Measurements from ENCODE around the gene GPSM1.
"Not testable (repeated sequence)": the region's sequence is repeated elsewhere in the genome, so short reads cannot be mapped to it uniquely, and the experiment has no call there.

The GPSM1 gene

DNA sequence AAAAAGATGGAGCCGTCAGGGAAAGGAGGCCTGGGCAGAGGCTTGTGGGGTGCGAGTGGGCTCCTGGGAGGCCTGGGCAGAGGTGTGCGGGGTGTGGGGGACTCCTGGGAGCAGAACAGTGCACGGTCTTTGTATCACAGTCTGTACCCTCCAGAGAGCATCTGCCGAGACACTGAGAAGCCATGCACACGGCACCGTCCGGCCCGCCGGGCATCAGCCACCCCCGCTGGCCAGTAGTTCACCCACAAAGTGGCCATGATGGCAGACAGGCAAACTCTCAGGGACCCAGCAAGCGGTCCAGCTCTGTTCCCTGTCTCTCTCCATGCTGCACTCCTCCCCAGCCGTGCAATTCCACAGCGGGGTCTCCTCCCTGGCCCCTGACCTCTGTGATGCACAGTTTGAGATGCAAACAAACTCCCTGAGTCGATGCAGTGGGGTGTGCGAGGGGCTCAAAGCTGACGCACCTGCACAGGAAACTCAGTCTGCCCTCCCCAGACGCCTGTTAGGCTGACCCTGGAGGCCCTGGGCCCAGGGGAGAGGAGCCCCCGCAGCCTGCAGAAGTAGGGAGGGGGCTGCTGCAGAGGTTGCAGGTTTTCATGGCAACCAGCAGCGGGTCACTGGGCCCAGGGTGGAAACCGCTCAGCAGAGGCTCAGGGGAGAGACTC is 9.1 kb upstream of the GPSM1 start:
- no peak for DNase-seq (ENCODE audit: low read depth)

DNA sequence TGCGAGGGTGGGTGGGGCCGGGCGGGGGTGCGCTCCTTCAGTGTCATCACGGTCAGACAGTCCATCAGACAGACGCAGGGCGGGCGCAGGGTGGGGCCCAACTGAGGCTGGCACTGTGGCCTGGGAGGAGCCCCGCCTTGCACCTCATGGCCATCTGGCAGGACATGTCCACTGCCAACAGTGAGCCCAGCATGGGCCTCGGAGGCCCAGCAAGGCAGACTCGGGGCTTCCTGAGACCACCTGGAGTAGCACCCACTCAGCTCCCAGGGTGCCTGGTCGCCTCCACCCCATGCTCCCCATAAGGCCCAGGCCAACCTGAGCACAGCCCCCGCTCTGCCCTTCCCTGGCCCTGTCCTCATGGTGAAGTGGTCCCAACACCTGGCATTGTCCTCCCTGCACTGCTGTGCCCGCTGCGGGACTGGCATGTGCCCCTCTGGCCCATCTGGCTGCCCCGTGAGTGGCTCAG is 8.5 kb upstream of the GPSM1 start:
- DNase-seq (ENCODE audit: low read depth) = no peak

DNA sequence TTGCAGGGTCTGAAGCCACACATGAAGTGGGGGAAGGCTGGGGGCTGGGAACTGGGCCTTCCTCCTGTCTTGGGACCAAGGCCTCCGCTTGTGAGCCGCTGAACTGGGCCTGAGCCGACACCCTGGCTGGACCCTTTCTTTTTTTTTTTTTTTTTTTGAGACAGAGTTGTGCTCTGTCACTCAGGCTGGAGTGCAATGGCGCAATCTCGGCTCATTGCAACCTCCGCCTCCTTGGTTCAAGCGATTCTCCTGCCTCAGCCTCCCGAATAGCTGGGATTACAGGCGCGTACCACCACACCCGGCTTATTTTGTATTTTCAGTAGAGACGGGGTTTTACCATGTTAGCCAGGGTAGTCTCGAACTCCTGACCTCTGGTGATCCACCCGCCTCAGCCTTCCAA is 8.1 kb upstream of the GPSM1 start:
- not testable (repeated sequence) for DNase-seq (ENCODE audit: low read depth)

DNA sequence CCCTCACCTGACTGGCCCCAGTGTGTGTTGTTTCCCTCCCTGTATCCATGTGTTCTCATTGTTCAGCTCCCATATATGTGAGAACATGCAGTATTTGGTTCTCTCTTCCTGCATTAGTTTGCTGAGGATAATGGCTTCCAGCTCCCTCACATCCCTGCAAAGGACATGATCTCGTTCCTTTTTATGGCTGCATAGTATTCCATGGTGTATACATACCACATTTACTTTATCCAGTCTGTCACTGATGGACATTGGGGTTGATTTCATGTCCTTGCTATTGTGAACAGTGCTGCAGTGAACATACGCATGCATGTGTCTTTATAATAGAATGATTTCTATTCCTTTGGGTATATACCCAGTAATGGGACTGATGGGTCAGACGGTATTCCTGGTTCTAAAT is 7.4 kb upstream of the GPSM1 start:
- not testable (repeated sequence) for DNase-seq (ENCODE audit: low read depth)

DNA sequence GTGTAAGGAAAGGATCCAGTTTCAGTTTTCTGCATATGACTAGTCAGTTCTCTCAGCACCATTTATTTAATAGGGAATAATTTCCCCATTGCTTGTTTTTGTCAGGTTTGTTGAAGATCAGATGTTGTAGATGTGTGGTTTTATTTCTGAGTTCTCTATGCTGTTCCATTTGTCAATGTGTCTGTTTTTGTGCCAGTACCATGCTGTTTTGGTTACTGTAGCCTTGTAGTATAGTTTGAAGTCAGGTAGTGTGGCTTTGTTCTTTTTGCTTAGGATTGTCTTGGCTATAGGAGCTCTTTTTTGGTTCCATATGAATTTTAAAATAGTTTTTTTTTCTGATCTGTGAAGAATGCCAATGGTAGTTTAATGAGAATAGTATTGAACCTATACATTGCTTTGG is 6.4 kb upstream of the GPSM1 start:
- not testable (repeated sequence) for DNase-seq (ENCODE audit: low read depth)

DNA sequence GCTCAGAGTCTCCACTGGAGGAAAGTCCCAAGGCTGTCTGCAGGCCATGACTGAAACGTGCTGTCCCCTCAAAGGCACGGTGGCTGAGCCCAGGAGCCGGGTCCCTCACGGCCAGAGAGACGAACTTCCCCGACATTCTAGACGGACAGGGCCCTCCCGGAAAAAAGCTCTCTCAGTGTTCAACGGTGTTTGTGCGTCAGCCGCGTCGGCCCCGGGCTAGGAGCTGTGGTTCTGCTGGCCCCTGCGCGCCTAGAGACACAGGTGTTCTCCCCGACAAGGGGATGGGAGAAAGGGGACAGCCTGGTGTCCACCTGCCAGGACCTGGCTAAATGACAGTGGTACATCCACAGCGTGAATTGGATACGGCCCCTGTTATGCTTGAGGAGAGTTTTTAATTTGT is 5.8 kb upstream of the GPSM1 start:
- DNase-seq (ENCODE audit: low read depth) = no peak

DNA sequence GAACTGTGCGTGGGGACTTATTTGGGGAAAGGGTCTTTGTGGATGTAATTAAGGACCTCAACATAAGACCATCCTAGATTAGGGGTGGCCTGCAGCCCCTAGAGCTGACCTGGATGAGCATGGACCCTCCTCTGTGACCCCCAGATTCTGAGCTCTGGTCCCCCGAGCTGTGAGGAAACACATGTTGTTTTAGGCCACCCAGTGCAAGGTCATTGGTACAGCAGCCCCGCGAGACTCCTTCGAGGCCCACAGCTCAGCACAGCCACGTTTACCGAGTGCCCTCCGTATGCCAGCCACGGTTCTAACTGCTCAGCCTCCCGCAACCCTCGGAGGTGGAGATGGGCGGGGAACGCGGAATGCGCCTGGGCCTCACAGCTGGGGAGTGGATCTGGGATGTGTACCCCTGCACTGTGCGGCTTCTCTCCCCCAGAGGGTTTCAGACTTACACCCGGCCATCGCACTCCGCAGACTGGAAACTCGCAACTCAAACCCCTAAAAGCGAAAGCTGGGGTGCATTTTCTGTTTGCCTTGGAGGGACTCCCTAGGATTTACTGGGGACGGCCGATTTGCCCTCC is 4.5 kb upstream of the GPSM1 start:
- no peak for DNase-seq (ENCODE audit: low read depth)

DNA sequence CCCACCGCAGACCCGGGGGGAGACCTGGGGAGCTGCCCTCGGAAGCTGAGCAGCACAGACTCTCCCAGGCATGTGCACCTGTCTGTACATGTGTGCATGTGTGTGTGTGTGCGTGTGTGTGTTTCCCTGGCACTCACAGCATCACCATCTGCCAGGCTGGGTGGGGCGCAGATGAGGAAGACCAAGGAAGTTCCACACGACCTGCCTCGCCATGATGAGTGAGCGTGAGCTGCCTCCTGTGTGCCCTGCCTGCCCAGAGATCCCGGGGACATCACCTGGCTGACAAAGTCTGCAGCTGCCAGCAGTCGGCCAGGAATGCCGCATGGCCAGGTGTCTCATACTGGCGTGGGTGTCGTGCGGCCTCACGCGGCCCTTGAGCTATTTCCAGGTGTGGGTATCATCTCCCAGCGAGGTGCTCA is 4.0 kb upstream of the GPSM1 start:
- DNase-seq (ENCODE audit: low read depth) = no peak

DNA sequence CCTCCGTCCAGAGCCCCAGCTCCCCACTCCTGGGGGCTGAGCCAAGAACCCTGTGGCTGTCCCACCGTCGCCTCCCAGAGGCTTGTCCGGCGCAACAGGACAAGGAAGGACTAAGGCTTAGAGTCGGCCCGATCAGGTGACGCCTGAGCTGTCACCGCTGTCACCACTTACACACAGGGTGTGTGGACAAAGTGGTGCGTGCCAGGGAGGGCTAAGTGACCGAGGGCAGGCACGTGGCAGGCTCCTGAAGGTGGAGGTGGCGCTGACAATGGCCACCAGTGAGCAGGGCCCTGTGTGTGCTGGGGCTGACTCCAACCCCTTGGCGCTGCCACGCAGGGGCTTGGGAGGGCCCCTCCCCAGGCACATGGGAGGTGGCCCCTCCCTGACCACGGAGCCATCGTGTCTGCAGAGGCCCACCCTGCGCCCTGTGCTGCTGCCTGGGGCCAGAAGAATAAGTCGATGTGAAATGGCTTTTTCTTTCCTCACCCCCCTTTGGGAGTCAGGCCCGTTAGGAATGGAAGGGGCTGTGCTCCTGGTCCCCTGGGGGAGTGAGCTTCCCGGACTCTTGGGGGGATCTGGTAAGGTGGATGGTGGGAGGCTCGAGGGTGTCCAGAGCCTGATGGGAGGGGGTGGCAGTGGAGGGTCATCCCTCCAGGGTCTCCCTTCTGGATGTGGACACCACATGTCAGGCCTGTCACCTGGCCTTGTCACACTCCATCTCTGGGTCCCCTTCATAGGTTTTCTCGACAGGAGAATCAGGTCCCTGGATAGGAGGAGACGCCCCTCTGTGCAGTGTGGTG is 2.6 kb upstream of the GPSM1 start:
- DNase-seq (ENCODE audit: low read depth) = no peak

DNA sequence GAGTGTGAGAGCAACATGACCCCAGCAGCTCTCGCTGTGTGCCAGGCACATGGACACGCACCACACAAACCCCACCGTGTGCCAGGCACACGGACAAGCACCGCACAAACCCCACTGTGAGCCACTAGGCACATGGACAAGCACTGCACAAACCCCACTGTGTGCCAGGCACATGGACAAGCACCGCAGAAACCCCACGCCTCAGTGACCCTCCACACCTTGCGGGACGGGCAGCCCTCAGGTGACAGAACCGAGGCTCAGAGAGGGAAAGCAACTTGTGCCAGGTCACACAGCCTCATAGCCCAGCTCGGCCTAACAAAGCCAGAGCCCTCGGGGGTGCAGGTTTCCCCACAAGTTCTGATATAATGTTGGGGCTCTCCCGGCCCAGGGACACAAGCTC is 2.0 kb upstream of the GPSM1 start:
- DNase-seq (ENCODE audit: low read depth) = no peak

DNA sequence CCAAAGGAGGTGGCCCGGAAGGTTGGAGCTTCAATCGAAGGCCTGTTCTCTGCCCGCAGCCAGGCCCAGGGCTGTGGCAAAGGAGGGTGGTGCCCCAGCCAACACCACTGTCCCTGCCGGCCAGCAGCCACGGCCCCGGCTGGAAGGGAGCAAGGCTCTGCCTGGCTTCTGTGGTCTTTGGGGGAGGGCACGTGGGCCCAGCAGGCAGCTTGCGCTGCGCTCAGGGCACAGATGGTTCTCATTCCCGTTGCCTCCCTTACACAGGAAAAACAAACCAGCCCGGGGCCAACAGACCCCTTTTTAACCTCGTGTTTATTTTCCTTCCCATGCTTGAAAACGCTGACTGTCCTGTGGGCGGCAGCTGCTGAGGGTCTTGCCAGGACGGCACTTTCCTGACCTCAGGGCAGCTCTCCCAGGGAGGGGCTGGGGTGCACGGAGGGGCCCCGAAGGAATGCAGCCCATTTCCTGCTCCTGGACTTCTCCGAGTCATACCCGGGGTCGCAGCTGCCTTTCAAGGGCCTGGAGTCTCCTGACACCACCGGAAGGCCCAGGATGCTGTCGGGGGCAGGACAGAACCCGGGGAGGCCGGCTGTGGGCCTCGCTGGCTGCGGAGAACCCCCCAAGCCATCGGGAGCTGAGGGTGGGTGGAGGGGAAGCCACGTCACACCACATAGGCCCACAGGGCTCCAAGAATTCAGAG is 1.1 kb upstream of the GPSM1 start:
- DNase-seq (ENCODE audit: low read depth) = no peak

DNA sequence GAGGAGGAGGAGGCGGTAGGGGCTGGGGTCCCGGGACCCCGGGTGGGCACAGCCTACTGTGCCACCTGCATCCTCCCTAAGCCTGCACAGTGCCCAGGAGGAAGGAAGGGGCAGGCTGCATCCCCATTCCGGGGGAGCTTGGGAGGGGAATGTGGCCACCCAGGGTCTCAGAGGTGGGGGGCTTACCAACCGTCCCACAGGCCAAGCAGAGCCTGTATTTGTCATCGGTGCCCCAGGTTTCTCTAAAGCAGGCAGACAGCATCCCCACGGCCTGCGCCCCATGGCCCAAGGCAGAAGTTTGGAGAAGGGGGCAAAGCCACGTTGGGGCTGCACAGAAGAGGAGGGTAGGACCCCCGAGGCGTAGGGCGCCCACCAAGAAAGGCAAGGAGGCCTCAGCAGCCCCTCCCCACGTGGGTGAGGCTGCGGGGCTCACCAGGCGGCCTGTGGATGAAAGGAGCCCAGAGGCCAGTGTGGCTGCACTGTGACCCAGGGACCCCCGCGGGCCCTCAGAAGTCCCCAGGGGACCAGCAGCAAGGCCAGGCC is 507 bp upstream of the GPSM1 start:
- DNase-seq (ENCODE audit: low read depth) = no peak

DNA sequence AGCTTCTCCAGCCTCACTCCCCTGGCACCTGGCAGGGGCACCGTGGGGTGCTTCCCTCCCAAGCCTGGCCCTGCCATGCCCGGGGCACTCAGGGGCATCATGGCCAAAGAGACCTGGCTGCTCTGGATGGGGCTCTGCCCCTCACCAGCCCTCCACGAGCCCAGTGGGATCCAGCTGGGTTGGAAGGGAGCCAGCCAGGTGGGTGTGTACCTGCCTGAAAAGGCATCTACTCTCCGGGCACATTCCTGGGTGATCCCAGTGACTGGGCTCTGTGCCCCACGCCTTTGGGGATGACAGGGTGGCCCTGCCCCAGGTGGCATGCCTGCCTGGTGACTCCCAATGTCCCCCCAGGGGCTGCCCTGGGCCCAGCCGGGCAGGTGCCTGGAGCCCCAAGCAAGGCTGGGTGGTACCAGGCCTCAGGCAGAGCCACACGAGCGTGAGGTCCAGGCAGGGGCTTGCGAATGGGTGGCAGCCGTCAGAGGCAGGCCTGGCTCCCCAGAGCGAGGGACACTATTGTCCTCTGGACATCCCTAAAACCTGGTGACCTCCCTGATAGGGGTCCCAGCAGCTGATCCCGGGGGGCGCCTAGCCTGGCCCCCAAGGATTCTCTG is 777 bp downstream of the GPSM1 start:
- no peak for DNase-seq (ENCODE audit: low read depth)

DNA sequence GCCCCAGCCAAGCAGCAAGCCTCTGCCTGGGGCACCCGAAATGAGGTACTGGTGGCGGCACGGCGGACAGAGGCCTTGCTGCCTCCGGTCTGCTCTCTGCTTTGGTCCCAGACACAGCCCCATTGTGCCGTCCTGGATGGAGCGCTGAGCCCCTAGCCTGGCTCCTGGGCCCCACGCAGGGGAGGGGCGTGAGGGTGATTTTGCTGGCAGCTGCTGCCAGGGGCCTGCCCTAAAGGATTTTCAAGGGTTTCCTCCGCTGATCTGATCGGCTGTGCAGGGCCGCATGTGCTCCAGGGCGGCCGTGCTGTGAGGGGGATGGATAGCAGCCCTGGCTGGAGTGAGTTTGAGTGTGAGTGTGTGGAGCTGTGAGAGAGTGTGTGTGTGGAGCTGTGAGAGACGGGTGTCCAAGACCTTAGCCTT is 1.3 kb downstream of the GPSM1 start:
- no peak for DNase-seq (ENCODE audit: low read depth)

DNA sequence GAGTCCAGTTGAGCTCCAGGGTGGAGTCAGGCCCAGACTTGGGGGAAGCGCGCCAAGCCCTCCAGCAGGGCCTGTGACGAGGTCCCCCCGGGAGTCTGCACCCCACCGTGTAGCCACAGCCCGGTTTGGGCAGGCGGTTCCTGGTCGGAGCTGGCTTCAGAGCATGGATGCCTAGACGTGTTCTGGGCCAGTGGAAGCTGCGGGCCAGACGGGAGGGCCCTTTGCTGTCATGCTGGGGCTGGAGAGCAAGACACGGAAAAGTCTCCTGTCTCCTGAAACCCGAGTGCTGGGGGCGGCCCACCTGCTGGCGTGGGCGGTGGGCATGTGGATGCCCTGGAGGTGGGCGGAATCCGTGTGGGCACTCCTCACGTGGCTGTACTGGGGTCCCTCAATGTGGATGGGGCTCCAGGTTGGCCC is 1.9 kb downstream of the GPSM1 start:
- no peak for DNase-seq (ENCODE audit: low read depth)

DNA sequence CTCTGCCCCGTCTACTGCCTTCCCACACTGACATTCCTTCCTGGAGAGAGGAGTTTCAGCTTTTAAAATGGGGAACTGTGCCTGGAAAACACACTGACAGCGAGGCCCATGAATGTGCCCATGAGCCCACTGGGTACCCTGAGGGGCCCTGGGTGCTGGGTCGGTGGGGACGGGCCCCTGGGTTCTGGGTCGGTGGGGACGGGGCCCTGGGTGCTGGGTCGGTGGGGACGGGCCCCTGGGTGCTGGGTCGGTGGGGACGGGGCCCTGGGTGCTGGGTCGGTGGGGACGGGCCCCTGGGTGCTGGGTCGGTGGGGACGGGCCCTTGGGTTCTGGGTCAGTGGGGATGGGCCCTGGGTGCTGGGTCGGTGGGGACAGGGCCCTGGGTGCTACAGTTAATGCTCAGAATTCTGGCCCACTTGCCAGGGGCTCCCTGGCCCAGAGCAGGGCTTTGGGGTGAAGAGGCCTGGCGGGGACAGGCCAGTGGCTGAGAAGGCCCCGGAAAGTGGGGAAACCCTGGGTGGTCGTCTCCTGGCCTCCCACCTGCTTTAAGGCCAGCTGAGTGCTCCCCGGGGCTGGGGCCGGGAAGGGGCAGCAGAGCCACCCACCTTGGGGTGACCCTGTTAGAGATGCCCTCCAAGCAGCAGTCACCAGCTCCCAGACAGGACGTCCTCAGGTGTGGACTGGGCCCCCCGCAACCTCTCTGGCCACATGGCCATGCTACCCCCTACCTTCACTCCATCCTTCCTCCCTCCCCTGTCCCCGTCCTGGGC is 2.5 kb downstream of the GPSM1 start:
- no peak for DNase-seq (ENCODE audit: low read depth)

DNA sequence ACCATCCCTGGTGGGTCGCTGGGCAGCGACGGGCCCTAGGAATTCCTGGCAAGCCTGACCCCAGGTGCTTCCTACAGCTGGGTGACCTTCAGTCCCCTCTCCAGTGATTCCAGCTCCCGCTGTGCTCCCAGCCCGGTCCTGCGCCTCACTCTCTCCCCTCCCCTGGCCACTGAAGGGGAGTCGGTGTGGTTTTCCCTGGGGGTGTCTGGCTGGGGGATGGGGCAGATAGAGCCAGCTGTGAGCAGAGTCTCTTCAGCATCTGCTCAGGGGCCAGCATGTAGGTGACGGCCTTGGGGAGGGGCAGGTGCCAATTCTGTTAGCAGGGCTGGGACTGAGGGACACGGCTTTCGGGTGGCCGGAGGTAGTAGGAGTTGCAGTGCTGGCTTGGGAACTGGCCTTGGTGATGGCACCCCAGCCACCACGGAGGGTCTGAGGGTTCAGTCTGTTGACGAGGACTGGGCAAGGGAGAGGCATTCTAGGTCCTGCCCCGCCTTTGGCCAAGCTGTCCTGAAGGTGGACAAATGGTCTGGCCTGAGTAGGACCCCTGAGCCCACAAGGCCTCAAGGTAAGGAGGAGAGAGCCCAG is 3.2 kb downstream of the GPSM1 start:
- DNase-seq (ENCODE audit: low read depth) = no peak

DNA sequence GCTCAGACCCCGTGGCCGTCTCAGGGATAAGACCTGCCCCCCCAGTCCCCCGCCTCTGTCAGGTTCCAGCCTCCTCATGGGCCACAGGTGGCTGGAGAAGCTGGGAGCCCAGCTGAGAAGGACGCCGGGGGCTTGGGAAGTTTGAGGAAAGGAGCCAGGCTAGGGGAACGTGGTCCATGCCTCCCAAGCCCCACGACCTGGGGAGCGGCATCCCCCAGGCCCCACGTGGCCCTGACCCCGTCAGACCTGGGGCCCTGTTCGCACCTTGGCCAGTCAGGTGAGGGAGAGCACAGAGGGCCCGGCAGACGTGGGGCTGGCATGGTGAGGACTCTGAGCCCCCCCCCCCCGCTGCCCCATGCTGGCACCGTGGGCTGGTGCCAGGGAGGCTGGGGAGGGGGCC is 3.7 kb downstream of the GPSM1 start:
- no peak for DNase-seq (ENCODE audit: low read depth)

DNA sequence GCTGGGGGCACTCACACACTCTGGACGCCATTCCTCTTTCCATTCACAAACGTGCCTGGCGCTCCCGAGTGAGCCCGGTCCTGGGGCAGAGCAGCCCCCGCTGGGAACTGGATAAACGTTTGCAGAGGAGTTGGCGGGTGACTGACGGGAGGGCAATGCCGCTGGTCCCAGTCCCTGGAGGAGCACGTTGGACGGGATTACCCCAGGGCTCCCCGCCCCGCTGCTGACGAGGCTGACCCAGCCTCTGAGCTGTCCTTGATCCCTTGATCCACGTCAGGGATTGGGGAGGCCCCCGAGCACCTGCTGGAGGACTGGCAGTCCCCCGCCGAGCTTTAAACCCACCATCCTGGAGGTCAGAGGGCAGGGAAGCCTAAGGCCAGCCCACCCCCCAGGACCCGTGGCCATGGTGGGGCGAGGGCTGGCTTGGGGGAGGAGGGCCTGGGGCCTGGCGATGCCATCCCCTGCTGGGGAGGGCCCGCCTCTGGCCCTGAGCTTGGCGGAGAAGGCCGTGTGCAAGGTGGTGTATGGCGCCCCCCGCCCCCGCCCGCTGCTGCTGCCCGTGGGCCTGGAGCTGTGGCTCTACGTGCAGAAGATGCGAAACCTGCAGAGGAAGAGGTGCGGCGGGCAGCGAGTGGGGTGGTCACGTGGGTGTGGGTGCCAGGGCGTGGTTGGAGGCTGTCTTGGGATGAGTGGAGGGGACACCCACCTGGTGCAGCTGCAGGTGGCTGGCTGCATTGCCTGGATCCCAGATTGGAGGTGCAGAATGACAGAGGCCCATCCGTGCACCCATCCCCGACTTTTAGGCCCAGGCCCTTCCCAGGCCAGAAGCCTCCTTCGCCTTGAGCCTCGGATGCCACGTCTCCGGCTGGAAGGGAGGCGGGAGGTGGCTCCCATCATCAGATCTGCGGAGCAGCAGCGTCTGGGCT is 4.5 kb downstream of the GPSM1 start:
- DNase-seq (ENCODE audit: low read depth) = no peak

All from HS-5 (cell line).